GM15510 (cell line): Measurements from ENCODE around the gene SPACA4.

Experiments
- POLR2A ChIP-seq: IDR thresholded peaks from 3 replicates; pipeline ENCODE4 v1.6.1; 2011; ENCODE audit warnings: borderline replicate concordance; ENCODE audit not compliant: insufficient read length; ENCODE audit errors: extremely low read depth

Gene SPACA4

DNA sequence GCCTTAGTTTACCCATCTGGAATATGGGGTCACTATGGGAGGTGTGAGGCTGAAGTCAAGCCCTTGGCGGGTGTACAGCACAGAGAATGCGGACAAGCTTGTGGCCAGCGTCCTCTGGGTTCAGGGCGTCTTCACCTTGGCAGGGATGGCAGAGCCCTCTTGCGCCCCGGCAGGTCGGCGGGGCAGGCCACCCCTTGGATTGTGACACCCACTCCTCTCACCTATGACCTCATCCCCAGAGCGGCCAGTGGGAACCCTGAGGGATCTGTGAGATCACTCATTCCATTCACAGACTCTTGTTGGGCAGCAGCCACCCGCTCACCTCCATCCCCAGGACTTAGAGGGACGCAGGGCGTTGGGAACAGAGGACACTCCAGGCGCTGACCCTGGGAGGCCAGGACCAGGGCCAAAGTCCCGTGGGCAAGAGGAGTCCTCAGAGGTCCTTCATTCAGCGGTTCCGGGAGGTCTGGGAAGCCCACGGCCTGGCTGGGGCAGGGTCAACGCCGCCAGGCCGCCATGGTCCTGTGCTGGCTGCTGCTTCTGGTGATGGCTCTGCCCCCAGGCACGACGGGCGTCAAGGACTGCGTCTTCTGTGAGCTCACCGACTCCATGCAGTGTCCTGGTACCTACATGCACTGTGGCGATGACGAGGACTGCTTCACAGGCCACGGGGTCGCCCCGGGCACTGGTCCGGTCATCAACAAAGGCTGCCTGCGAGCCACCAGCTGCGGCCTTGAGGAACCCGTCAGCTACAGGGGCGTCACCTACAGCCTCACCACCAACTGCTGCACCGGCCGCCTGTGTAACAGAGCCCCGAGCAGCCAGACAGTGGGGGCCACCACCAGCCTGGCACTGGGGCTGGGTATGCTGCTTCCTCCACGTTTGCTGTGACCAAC lies at the start of gene SPACA4:
TSS of gene SPACA4 (plus strand) at position 280 of the 896 bp plus-strand sequence. CDS start at position 517, 237 bp downstream.
- no peak for TF ChIP-seq POLR2A

DNA sequence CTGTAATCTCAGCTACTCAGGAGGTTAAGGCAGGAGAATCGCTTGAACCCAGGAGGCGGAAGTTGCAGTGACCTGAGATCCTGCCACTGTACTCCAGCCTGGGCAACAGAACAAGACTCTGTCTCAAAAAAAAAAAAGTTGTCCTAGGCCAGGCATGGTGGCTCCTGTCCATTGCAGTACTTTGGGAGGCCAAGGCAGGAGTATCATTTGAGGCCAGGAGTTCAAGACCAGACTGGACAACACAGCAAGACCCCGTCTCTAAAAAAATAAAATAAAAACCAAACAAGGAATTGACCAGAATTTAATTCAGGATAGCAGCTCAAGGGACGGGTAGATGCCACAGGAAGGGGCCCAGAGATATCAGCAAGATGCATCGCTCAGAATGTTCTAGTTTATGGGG lies 49.7 kb upstream of the SPACA4 start:
- no peak for TF ChIP-seq POLR2A

GRCh38 chr19:48558018-48558684 lies 48.4 kb upstream of the SPACA4 start:
- no peak for TF ChIP-seq POLR2A

- TF ChIP-seq POLR2A: no peak
These were observed 46.4 kb upstream of the SPACA4 start for GRCh38 chr19:48560095-48560530.

- no peak for TF ChIP-seq POLR2A
These were observed 45.1 kb upstream of the SPACA4 start for GRCh38 chr19:48561412-48561811.

DNA sequence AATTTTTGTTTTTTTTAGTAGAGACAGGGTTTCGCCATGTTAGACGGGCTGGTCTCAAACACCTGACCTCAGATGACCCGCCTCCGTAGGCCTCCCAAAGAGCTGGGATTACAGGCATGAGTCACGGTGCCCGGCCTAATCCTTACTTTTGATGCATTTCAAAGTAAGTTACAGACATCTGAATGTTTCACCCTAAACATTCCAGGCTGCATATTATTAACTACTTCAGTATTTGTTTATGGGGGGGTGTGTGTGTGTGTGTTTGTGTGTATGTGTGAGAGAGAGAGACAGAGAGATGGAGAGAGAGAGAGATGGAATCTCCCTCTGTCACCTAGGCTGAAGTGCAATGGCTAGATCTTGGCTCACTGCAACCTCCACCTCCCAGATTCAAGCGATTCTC lies 41.5 kb upstream of the SPACA4 start:
- TF ChIP-seq POLR2A: no peak

DNA sequence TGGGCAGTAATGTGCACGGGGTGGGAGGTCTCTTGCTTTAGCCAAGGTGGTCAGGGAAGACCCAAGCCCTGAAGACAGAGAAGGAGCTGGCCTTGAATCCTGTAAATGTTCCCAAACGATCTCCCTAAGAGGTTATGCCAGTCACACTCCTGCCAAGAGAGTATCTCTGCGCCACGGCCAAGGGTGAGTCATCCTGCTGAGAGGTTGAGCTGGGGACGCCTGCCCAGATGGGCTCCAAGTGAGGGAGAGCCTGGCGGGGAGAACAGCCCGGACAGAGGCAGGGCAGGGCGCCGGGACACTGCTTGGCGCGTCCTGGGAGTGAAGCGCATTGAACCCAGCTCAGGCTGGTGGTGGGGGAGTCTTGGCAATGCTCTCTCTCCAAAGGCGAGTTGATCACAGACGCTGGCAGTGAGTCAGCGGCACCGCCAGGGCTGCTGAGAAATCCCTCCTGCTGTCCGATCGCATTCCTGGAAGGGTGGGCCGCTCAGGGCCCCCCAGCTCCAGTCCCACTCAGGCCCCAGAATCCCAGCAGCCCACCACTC lies 38.1 kb upstream of the SPACA4 start:
- no peak for TF ChIP-seq POLR2A

DNA sequence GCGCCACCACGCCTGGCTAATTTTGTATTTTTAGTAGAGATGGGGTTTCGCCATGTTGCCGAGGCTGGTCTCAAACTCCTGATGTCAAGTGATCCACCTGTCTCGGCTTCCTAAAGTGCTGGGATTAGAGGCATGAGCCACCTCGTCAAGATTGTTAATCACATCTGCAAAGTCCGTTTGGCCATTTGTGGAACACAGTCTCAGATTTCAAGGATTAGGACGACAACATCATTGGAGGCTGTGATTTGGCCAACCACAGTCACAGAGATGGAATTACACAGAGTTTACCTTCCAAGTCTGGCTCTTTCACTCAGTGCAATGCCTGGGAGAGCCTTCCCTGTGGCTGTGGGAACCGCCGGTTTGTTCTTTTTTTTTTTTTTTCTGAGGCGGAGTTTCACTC lies 36.7 kb upstream of the SPACA4 start:
- no peak for TF ChIP-seq POLR2A

- TF ChIP-seq POLR2A: no peak
These were observed 35.0 kb upstream of the SPACA4 start for GRCh38 chr19:48571378-48572162.

- TF ChIP-seq POLR2A: no peak
These were observed 33.4 kb upstream of the SPACA4 start for GRCh38 chr19:48573163-48573505.

DNA sequence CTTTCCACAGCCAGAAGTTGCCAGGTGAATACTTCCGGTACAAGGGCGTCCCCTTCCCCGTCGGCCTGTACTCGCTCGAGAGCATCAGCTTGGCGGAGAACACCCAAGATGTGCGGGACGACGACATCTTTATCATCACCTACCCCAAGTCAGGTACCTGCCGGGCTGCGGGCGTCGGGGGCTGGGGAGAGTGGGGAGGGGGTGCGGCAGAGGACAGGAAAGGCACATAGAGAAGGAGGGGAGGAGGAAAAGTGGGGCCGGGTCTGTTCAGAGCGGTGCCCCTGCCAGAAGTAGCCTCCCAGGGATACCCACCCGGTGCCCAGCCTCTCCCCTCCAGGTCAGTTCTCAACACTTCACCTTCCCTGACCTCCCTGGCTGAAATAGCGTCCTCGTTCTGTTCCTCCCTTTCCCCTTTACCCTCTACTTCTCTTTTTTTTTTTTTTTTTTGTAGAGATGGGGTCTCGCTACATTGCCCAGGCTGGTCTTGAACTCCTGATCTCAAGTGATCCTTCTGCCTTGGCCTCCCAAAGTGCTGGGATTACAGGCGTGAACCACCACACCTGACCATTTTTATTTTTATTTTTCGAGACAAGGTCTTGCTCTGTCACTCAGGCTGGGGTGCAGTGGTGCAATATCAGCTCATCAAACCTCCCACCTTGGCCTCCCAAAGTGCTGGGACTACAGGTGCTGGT lies 30.5 kb upstream of the SPACA4 start:
- TF ChIP-seq POLR2A: no peak

- TF ChIP-seq POLR2A: no peak
These were observed 27.7 kb upstream of the SPACA4 start for GRCh38 chr19:48578891-48579290.

GRCh38 chr19:48582168-48582567 lies 24.4 kb upstream of the SPACA4 start:
- no peak for TF ChIP-seq POLR2A

DNA sequence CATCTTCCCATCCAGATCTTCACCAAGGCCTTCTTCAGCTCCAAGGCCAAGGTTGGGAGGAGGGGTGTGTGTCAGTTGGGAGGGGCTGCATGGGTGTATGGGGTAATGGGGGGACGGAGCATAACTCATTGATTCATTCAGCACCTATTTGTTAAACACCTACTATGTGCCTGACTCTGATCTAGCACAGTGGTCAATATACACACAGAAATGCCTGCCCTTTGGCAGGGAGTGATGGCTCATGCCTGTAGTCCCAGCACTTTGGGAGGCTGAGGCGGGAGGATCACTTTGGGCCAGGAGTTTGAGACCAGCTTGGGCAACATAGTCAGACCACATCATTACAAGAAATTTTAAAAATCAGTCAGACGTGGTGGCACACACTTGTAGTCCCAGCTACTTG lies 19.2 kb upstream of the SPACA4 start:
- TF ChIP-seq POLR2A: no peak
